Calu3 (cell line): ENCODE measurements around the gene LSAMP. TPM values are rescaled to one million over a fixed set of nuclear protein-coding genes. Genes with fewer than 3 reads are reported as not detected.
A peak's percentile ranks its signal among the peaks of the same experiment; 100 is the strongest.

Source experiments
- BruUV-seq: library from RNA; stranded (reverse); fragments of 400-500 nt; replicated peaks from 2 replicates; lab custom pipeline; 2021; lab: Mats Ljungman, UMichigan
- CTCF ChIA-PET: fragments of 300-600 bp; sonication (Branson Sonifier 250); formaldehyde crosslinking; loops from one replicate; lab custom pipeline; 2022; ENCODE audit warnings: antibody characterized with exemption; lab: Charles Lee
- DNase-seq: peaks from one replicate; pipeline ENCODE4 v3.0.0; 2022
- H3K27ac Mint-ChIP-seq: one replicate; pipeline ENCODE4 v1.8.0; 2022; ENCODE audit warnings: mixed read lengths; ENCODE audit not compliant: unreplicated experiment
- H3K27me3 Mint-ChIP-seq: one replicate; pipeline ENCODE4 v1.8.0; 2022; ENCODE audit warnings: mixed read lengths; ENCODE audit not compliant: unreplicated experiment
- H3K36me3 Mint-ChIP-seq: one replicate; pipeline ENCODE4 v1.8.0; 2022; ENCODE audit warnings: mild to moderate bottlenecking, moderate library complexity, mixed read lengths; ENCODE audit not compliant: insufficient read depth, unreplicated experiment
- H3K4me1 Mint-ChIP-seq: one replicate; pipeline ENCODE4 v1.8.0; 2022; ENCODE audit warnings: mild to moderate bottlenecking, low read depth, mixed read lengths; ENCODE audit not compliant: unreplicated experiment
- H3K4me3 Mint-ChIP-seq: one replicate; pipeline ENCODE4 v1.8.0; 2022; ENCODE audit warnings: mild to moderate bottlenecking, low read depth, moderate library complexity, mixed read lengths; ENCODE audit not compliant: unreplicated experiment
- H3K9me3 Mint-ChIP-seq: one replicate; pipeline ENCODE4 v1.8.0; 2022; ENCODE audit warnings: low read depth, mixed read lengths; ENCODE audit not compliant: unreplicated experiment
- CTCF ChIP-seq: fragments of 200-600 bp; IDR thresholded peaks from one replicate; pipeline ENCODE4 v1.8.0; 2022; ENCODE audit warnings: antibody characterized with exemption; ENCODE audit not compliant: unreplicated experiment
- intact Hi-C: fragments of 100-400 bp; cut with micrococcal nuclease; formaldehyde crosslinking; loops from one replicate; pipeline ENCODE4 v1.10.0; 2022; ENCODE audit not compliant: unreplicated experiment
- total RNA-seq: library from RNA; stranded (reverse); gene quantifications from 2 replicates; pipeline ENCODE4 v1.2.3, GENCODE V29; 2022

The LSAMP gene
- total RNA-seq, 1 experiment from 2014 or later: 0.90 TPM

DNA sequence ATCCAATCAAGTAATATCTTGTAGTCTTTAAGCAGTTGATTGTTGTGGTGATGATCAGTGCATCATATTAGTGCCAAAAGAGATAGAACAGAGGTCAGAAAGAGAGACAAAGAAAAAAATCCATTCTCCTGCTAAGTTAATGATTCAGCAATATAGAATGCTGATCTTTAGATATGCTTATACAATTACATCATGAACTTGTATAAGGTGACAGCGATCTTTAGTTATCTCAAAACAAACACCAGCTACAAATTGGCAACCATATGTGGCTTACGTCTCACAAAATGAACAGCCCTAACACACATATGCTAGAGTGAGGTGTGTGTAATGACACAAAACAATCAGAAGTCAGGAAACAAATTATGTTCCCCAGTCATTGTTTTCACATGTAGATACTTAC is 12.5 kb downstream of the LSAMP start:
- intact Hi-C loops: no loop called here
- no peak for DNase-seq
- CTCF ChIA-PET: interaction anchor here (0.8 kb wide), 1 partner anchor 9 kb away, joined by 4 read pairs; no protein-coding TSS in a partner anchor
- TF ChIP-seq CTCF: no peak
- Mint-ChIP-seq H3K27me3 (no peaks in the 10 kb centered on the region), H3K27ac (no peak overlapping the region), H3K9me3 (no peaks in the 10 kb centered on the region), H3K4me1 (peaks cover 10% of the 10 kb centered on the region), H3K36me3 (no peaks in the 10 kb centered on the region), H3K4me3 (no peak overlapping the region)
- no TSS peak for BruUV-seq

GRCh38 chr3:116429479-116430269 is 15.6 kb downstream of the LSAMP start:
- DNase-seq: no peak
- TF ChIP-seq CTCF: no peak
- H3K27me3 Mint-ChIP-seq: no peaks in the 10 kb centered on the region
- peaks cover 7% of the 10 kb centered on the region for H3K36me3 Mint-ChIP-seq
- CTCF ChIA-PET: no interaction called here
- no TSS peak for BruUV-seq
- no peak overlapping the region for H3K4me3 Mint-ChIP-seq
- H3K9me3 Mint-ChIP-seq: no peaks in the 10 kb centered on the region
- intact Hi-C loops: no loop called here
- peaks cover 14% of the 10 kb centered on the region for H3K4me1 Mint-ChIP-seq
- no peak overlapping the region for H3K27ac Mint-ChIP-seq

DNA sequence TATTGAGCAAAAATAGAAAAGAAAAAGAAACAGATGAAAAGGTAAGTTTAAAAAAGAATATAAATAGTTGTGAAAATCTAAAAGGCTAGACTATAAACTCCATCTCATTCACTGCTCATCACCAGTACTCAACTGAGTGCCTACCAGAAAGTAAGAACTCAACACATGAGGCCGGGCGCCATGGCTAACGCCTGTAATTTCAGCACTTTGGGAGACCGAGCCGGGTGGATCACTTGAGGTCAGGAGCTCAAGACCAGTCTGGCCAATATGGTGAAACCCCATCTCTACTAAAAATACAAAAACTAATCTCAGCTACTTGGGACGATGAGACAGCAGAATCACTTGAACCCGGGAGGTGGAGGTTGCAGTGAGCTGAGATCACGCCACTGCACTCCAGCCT is 19.3 kb downstream of the LSAMP start:
- peak overlapping the region; percentile 93 for H3K27ac Mint-ChIP-seq
- intact Hi-C loops: no loop called here
- no peak for TF ChIP-seq CTCF

DNA sequence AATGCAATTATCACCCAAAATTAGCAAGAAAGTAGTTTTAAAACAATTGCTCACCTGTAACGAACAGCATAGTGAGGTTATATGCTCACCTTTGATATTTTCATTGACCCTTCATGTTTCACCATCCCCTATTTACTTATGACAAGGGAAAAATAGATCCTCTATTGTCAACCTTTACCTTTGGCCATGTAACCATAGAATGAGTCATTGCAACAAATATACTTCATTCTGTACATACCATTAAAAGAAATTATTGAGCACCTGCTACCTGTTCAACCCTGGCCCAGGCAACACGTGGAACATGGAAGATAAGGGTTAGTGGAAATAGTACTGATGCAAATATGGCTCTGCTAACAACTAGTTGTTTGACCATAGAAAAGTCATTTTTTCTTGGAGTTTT is 20.2 kb downstream of the LSAMP start:
- DNase-seq: peak; percentile 51
- CTCF ChIA-PET: interaction anchor here (0.7 to 1.0 kb wide), 3 partner anchors 16 to 481 kb away, joined by 3 to 4 read pairs (median 3); no protein-coding TSS in a partner anchor

More for the DNA sequence above, 19.3 kb downstream of the LSAMP start:
- CTCF ChIA-PET: interaction anchor here (0.7 kb wide), 1 partner anchor 49 kb away, joined by 3 read pairs; no protein-coding TSS in a partner anchor
- BruUV-seq: no TSS peak
- H3K4me3 Mint-ChIP-seq: no peak overlapping the region
- no peaks in the 10 kb centered on the region for H3K27me3 Mint-ChIP-seq
- H3K36me3 Mint-ChIP-seq: peaks cover 18% of the 10 kb centered on the region
- peaks cover 37% of the 10 kb centered on the region for H3K4me1 Mint-ChIP-seq
- no peaks in the 10 kb centered on the region for H3K9me3 Mint-ChIP-seq
- no peak for DNase-seq

More for the DNA sequence above, 20.2 kb downstream of the LSAMP start:
- intact Hi-C loops: loop anchor here (2.0 kb wide), 1 partner anchor 18 kb away; no protein-coding TSS in a partner anchor
- no TSS peak for BruUV-seq
- Mint-ChIP-seq H3K9me3 (no peaks in the 10 kb centered on the region), H3K27ac (peak overlapping the region; percentile 93), H3K36me3 (peaks cover 18% of the 10 kb centered on the region), H3K4me1 (peaks cover 37% of the 10 kb centered on the region), H3K4me3 (peak overlapping the region; percentile 44), H3K27me3 (no peaks in the 10 kb centered on the region)
- TF ChIP-seq CTCF: no peak
